ENCODE data around the gene EPDR1.

GRCh38 chr7:37964196-37964595, 43.8 kb downstream of the EPDR1 start:
- TF ChIP-seq CTCF (IDR thresholded peaks at IDR 0.05) (no peak), POLR2A (IDR thresholded peaks at IDR 0.05) (no peak)
